ENCODE measurements around the gene FAM20A. TPM values are rescaled to one million over a fixed set of nuclear protein-coding genes. Genes with fewer than 3 reads are reported as not detected.
A peak's percentile ranks its signal among the peaks of the same experiment; 100 is the strongest.

The FAM20A gene
- total RNA-seq, 1 donor from 2014 or later: 0.37 TPM

DNA sequence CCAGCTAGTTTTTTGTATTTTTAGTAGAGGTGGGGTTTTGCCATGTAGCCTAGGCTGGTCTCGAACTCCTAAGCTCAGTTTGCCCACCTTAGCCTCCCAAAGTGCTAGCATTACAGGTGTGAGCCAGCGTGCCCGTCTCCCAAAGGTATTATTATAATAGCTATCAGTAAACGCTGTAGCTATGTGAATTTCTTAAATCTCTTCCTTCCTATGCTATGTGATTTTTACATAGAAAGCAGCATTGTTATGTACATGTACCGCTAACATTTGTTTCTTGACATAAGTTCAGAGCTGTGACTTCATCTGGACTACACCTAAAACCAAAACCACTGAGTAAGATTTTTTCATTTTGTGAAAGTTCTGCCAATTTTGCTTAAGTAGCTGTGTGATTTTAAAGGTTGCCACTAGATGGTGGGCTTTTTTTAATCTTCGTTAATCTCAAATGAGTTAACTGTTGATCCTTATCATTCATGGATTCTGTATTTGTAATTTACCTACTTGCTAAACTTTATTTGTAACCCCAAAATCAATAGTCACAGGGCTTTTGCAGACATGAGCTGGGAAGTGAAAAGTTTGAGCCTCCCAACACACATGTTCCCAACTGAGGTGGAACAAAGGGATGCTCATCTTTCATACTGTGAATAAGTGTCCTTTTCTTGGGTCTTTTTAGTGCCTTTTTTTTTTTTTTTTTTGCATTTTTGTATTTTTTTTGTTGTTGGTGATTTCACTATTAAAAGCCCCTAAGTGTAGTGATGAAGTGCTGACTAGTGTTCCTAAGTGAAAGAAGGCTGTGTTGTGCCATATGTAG is 67.1 kb downstream of the FAM20A start:
- Mint-ChIP-seq H3K36me3 (ENCODE audit: unreplicated experiment) (peaks cover 5% of the 10 kb centered on the region), H3K27me3 (ENCODE audit: unreplicated experiment) (no peaks in the 10 kb centered on the region), H3K4me3 (ENCODE audit: unreplicated experiment) (no peak overlapping the region), H3K27ac (ENCODE audit: unreplicated experiment) (no peak overlapping the region), H3K9me3 (ENCODE audit: unreplicated experiment) (peaks cover 5% of the 10 kb centered on the region), H3K4me1 (ENCODE audit: low read depth, unreplicated experiment) (peaks cover 5% of the 10 kb centered on the region)
- TF ChIP-seq, protein P1, sequence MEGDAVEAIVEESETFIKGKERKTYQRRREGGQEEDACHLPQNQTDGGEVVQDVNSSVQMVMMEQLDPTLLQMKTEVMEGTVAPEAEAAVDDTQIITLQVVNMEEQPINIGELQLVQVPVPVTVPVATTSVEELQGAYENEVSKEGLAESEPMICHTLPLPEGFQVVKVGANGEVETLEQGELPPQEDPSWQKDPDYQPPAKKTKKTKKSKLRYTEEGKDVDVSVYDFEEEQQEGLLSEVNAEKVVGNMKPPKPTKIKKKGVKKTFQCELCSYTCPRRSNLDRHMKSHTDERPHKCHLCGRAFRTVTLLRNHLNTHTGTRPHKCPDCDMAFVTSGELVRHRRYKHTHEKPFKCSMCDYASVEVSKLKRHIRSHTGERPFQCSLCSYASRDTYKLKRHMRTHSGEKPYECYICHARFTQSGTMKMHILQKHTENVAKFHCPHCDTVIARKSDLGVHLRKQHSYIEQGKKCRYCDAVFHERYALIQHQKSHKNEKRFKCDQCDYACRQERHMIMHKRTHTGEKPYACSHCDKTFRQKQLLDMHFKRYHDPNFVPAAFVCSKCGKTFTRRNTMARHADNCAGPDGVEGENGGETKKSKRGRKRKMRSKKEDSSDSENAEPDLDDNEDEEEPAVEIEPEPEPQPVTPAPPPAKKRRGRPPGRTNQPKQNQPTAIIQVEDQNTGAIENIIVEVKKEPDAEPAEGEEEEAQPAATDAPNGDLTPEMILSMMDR (IDR thresholded peaks at IDR 0.05; ENCODE audit: partially characterized antibody, unreplicated experiment): peak; percentile 53
- DNase-seq: no peak

- Mint-ChIP-seq H3K9me3 (ENCODE audit: unreplicated experiment) (peaks cover 4% of the 10 kb centered on the region), H3K36me3 (ENCODE audit: unreplicated experiment) (peaks cover 5% of the 10 kb centered on the region), H3K27me3 (ENCODE audit: unreplicated experiment) (no peaks in the 10 kb centered on the region), H3K4me1 (ENCODE audit: low read depth, unreplicated experiment) (peaks cover 4% of the 10 kb centered on the region), H3K27ac (ENCODE audit: unreplicated experiment) (no peak overlapping the region), H3K4me3 (ENCODE audit: unreplicated experiment) (no peak overlapping the region)
- TF ChIP-seq, protein P1 (IDR thresholded peaks at IDR 0.05; ENCODE audit: partially characterized antibody, unreplicated experiment): no peak
- no peak for DNase-seq
Observed at GRCh38 chr17:68532826-68533225, 68.3 kb downstream of the FAM20A start.

DNA sequence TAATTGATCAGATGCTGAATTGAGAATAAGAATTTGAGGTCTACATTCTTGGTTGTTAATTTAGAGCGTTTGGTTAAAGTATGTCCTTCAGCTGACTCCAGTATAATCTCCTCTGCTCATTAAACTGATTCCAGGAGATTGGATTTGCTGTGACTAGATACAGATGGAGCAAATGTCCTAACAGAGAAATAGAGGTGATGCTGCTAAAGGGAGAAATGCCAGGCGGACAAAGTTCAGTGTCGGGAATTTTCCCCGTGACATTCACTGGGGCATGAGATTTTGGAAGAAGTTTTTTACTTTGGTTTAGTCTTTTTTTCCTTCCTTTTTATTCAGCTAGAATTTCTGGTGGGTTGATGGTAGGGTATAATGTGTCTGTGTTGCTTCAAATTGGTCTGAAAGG is 69.9 kb downstream of the FAM20A start:
- Mint-ChIP-seq H3K27ac (ENCODE audit: unreplicated experiment) (no peak overlapping the region), H3K27me3 (ENCODE audit: unreplicated experiment) (no peaks in the 10 kb centered on the region), H3K36me3 (ENCODE audit: unreplicated experiment) (peaks cover 5% of the 10 kb centered on the region), H3K4me3 (ENCODE audit: unreplicated experiment) (no peak overlapping the region), H3K9me3 (ENCODE audit: unreplicated experiment) (peaks cover 4% of the 10 kb centered on the region), H3K4me1 (ENCODE audit: low read depth, unreplicated experiment) (peaks cover 4% of the 10 kb centered on the region)
- TF ChIP-seq, protein P1 (IDR thresholded peaks at IDR 0.05; ENCODE audit: partially characterized antibody, unreplicated experiment): no peak
- no peak for DNase-seq

DNA sequence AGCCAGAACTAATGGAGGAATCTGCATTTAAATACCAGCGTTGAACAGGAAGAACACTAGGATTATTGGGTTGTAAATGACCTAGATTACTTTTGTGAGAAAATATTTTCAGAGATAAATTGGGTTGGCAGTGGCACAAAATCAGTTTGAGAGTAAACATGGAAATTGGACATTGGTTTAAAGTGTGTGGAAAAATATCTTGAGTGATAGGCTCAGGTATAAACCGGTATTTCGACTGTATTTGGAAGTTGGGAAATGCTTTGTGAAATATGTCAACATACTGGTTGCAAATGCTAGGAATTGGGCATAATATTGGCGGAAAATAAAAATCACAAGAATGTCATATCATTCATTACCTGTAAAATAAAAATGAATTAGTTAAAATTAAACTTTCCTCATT is 73.9 kb downstream of the FAM20A start:
- H3K27ac Mint-ChIP-seq (ENCODE audit: unreplicated experiment): no peak overlapping the region

GRCh38 chr17:68526548-68526947 is 74.6 kb downstream of the FAM20A start:
- H3K4me1 Mint-ChIP-seq (ENCODE audit: low read depth, unreplicated experiment): no peaks in the 10 kb centered on the region
- H3K36me3 Mint-ChIP-seq (ENCODE audit: unreplicated experiment): no peaks in the 10 kb centered on the region
- TF ChIP-seq, protein P1 (IDR thresholded peaks at IDR 0.05; ENCODE audit: partially characterized antibody, unreplicated experiment): no peak
- no peaks in the 10 kb centered on the region for H3K27me3 Mint-ChIP-seq (ENCODE audit: unreplicated experiment)
- DNase-seq: no peak
- no peak overlapping the region for H3K4me3 Mint-ChIP-seq (ENCODE audit: unreplicated experiment)
- H3K27ac Mint-ChIP-seq (ENCODE audit: unreplicated experiment): no peak overlapping the region
- no peaks in the 10 kb centered on the region for H3K9me3 Mint-ChIP-seq (ENCODE audit: unreplicated experiment)

More for the DNA sequence above, 73.9 kb downstream of the FAM20A start:
- H3K4me3 Mint-ChIP-seq (ENCODE audit: unreplicated experiment): no peak overlapping the region
- H3K27me3 Mint-ChIP-seq (ENCODE audit: unreplicated experiment): no peaks in the 10 kb centered on the region
- H3K9me3 Mint-ChIP-seq (ENCODE audit: unreplicated experiment): no peaks in the 10 kb centered on the region
- no peaks in the 10 kb centered on the region for H3K36me3 Mint-ChIP-seq (ENCODE audit: unreplicated experiment)
- no peak for DNase-seq
- H3K4me1 Mint-ChIP-seq (ENCODE audit: low read depth, unreplicated experiment): no peaks in the 10 kb centered on the region
- TF ChIP-seq, protein P1 (IDR thresholded peaks at IDR 0.05; ENCODE audit: partially characterized antibody, unreplicated experiment): no peak

All from glutamatergic neuron (in vitro differentiated cells).